ENCODE results near the gene HPGD.

The HPGD gene

GRCh38 chr4:174505007-174505406, 17.3 kb downstream of the HPGD start:
- TF ChIP-seq TCF12 (IDR thresholded peaks at IDR 0.05; ENCODE audit: low read depth) (no peak), FOXM1 (IDR thresholded peaks at IDR 0.05; ENCODE audit: borderline replicate concordance, low read depth) (no peak), MAX (IDR thresholded peaks at IDR 0.05) (no peak), YY1 (IDR thresholded peaks at IDR 0.05; ENCODE audit: low read depth) (no peak), RAD21 (IDR thresholded peaks at IDR 0.05; ENCODE audit: low read depth) (no peak), EP300 (IDR thresholded peaks at IDR 0.05; ENCODE audit: borderline replicate concordance) (no peak), ZBTB7A (IDR thresholded peaks at IDR 0.05; ENCODE audit: low read depth) (no peak), EGR1 (IDR thresholded peaks at IDR 0.05) (no peak), REST (IDR thresholded peaks at IDR 0.05; ENCODE audit: low read depth) (no peak), TEAD4 (IDR thresholded peaks at IDR 0.05) (no peak), TAF1 (IDR thresholded peaks at IDR 0.05; ENCODE audit: low read depth) (no peak), NFIC (IDR thresholded peaks at IDR 0.05) (no peak), CEBPB (IDR thresholded peaks at IDR 0.05) (no peak), CREB1 (IDR thresholded peaks at IDR 0.05; ENCODE audit: low read depth) (no peak), USF1 (IDR thresholded peaks at IDR 0.05) (no peak)

GRCh38 chr4:174503079-174503715, 19.1 kb downstream of the HPGD start:
- TF ChIP-seq TEAD4 (IDR thresholded peaks at IDR 0.05) (no peak), EP300 (IDR thresholded peaks at IDR 0.05; ENCODE audit: borderline replicate concordance) (no peak), YY1 (IDR thresholded peaks at IDR 0.05; ENCODE audit: low read depth) (no peak), CEBPB (IDR thresholded peaks at IDR 0.05) (no peak), FOXM1 (IDR thresholded peaks at IDR 0.05; ENCODE audit: borderline replicate concordance, low read depth) (no peak), USF1 (IDR thresholded peaks at IDR 0.05) (no peak), NFIC (IDR thresholded peaks at IDR 0.05) (no peak), MAX (IDR thresholded peaks at IDR 0.05) (no peak), TCF12 (IDR thresholded peaks at IDR 0.05; ENCODE audit: low read depth) (no peak), TAF1 (IDR thresholded peaks at IDR 0.05; ENCODE audit: low read depth) (no peak), RAD21 (IDR thresholded peaks at IDR 0.05; ENCODE audit: low read depth) (no peak), CREB1 (IDR thresholded peaks at IDR 0.05; ENCODE audit: low read depth) (no peak), REST (IDR thresholded peaks at IDR 0.05; ENCODE audit: low read depth) (no peak), EGR1 (IDR thresholded peaks at IDR 0.05) (no peak), ZBTB7A (IDR thresholded peaks at IDR 0.05; ENCODE audit: low read depth) (no peak)

GRCh38 chr4:174496631-174497432, 25.5 kb downstream of the HPGD start:
- TF ChIP-seq TEAD4 (IDR thresholded peaks at IDR 0.05) (no peak), YY1 (IDR thresholded peaks at IDR 0.05; ENCODE audit: low read depth) (no peak), USF1 (IDR thresholded peaks at IDR 0.05) (no peak), CEBPB (IDR thresholded peaks at IDR 0.05) (no peak), NFIC (IDR thresholded peaks at IDR 0.05) (no peak), ZBTB7A (IDR thresholded peaks at IDR 0.05; ENCODE audit: low read depth) (no peak), FOXM1 (IDR thresholded peaks at IDR 0.05; ENCODE audit: borderline replicate concordance, low read depth) (no peak), REST (IDR thresholded peaks at IDR 0.05; ENCODE audit: low read depth) (no peak), TCF12 (IDR thresholded peaks at IDR 0.05; ENCODE audit: low read depth) (no peak), MAX (IDR thresholded peaks at IDR 0.05) (no peak), EP300 (IDR thresholded peaks at IDR 0.05; ENCODE audit: borderline replicate concordance) (no peak), CREB1 (IDR thresholded peaks at IDR 0.05; ENCODE audit: low read depth) (no peak), EGR1 (IDR thresholded peaks at IDR 0.05) (no peak), RAD21 (IDR thresholded peaks at IDR 0.05; ENCODE audit: low read depth) (no peak), TAF1 (IDR thresholded peaks at IDR 0.05; ENCODE audit: low read depth) (no peak)
